ENCODE results near the gene GBF1.

GBF1 gene

GRCh38 chr10:102274062-102274461, 28.7 kb downstream of the GBF1 start:
- Histone ChIP-seq H2AFZ (ENCODE audit: low read depth) (no peak overlapping the region), H3K4me2 (no peak overlapping the region), H3K9ac (no peak overlapping the region), H3K27ac (no peak overlapping the region), H3K4me3 (IDR thresholded peaks at IDR 0.05; ENCODE audit: insufficient read depth, low read depth, low read length) (no peak overlapping the region), H3K27me3 (ENCODE audit: insufficient read depth, low read depth) (no peaks in the 10 kb centered on the region), H3K79me2 (ENCODE audit: insufficient read depth, low read depth) (peaks cover 65% of the 10 kb centered on the region), H3K36me3 (ENCODE audit: insufficient read depth) (peaks cover 6% of the 10 kb centered on the region; the same call in 1 of the 2 replicates), H3K4me1 (ENCODE audit: low read depth, poor library complexity, severe bottlenecking) (peaks cover 2% of the 10 kb centered on the region), H4K20me1 (ENCODE audit: insufficient read depth) (peaks cover 11% of the 10 kb centered on the region; the same call in 1 of the 2 replicates)
- no peak for TF ChIP-seq CTCF (conservative IDR thresholded peaks at IDR 0.05; ENCODE audit: low read depth, low read length)

DNA sequence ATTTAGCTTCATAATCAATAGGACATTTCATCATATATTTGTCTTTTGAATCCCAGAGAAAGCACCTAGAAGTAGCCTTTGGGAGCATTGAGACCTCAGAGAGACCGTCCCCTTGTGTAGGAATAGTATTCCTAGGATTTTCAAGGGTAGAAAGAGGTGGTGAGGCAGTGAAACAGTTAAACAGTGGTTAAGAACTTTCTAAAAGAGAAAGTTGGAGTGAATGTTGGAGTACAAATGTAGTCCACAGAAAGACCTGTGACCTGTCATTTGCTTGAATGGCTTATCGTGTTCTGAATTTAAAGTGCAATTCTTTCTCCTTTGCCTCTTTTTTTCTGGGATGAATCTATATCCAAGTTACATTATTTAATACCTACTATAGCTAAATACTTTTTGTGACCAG, 30.0 kb downstream of the GBF1 start:
- Histone ChIP-seq H3K27me3 (ENCODE audit: insufficient read depth, low read depth) (no peaks in the 10 kb centered on the region), H3K9ac (no peak overlapping the region), H3K79me2 (ENCODE audit: insufficient read depth, low read depth) (peaks cover 60% of the 10 kb centered on the region), H3K27ac (no peak overlapping the region), H4K20me1 (ENCODE audit: insufficient read depth) (0 out of 2 replicates have a peak, but pooled peaks cover 9% of the 10 kb centered on the region), H3K4me2 (no peak overlapping the region), H3K36me3 (ENCODE audit: insufficient read depth) (peaks cover 6% of the 10 kb centered on the region; the same call in 1 of the 2 replicates), H2AFZ (ENCODE audit: low read depth) (no peak overlapping the region), H3K4me1 (ENCODE audit: low read depth, poor library complexity, severe bottlenecking) (peaks cover 8% of the 10 kb centered on the region), H3K4me3 (IDR thresholded peaks at IDR 0.05; ENCODE audit: insufficient read depth, low read depth, low read length) (no peak overlapping the region)
- no peak for TF ChIP-seq CTCF (conservative IDR thresholded peaks at IDR 0.05; ENCODE audit: low read depth, low read length)

DNA sequence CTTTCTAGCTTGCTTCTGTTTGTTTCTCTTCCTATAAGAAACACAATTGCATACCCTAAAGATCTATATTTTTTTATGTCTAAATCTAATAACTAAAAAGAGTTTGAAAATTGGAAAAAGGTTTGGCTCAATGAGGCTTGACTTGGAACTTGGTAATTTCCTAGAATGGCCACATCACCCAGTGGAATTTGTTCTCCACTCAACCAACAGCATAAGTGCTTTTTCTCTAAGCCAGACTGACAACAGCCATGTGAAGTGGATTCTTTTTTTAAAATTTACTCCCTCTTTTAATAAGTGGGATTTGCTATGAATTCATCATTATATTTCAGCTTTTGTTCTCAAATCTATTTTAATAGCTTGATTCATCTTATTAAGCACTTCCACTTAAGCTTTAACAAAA, 33.8 kb downstream of the GBF1 start:
- Histone ChIP-seq H3K4me3 (IDR thresholded peaks at IDR 0.05; ENCODE audit: insufficient read depth, low read depth, low read length) (no peak overlapping the region), H3K4me1 (ENCODE audit: low read depth, poor library complexity, severe bottlenecking) (peaks cover 8% of the 10 kb centered on the region), H3K27ac (no peak overlapping the region), H3K9ac (no peak overlapping the region), H2AFZ (ENCODE audit: low read depth) (no peak overlapping the region), H3K27me3 (ENCODE audit: insufficient read depth, low read depth) (no peaks in the 10 kb centered on the region), H3K79me2 (ENCODE audit: insufficient read depth, low read depth) (peaks cover 38% of the 10 kb centered on the region; the same call in 1 of the 2 replicates), H3K36me3 (ENCODE audit: insufficient read depth) (peaks cover 6% of the 10 kb centered on the region; the same call in 1 of the 2 replicates), H4K20me1 (ENCODE audit: insufficient read depth) (peaks cover 8% of the 10 kb centered on the region), H3K4me2 (no peak overlapping the region)
- TF ChIP-seq CTCF (conservative IDR thresholded peaks at IDR 0.05; ENCODE audit: low read depth, low read length), result no peak

- no peak overlapping the region for H3K4me2 ChIP-seq
These were observed 35.2 kb downstream of the GBF1 start for GRCh38 chr10:102280397-102281101.

More at GRCh38 chr10:102280397-102281101, 35.2 kb downstream of the GBF1 start:
- Histone ChIP-seq H3K27me3 (ENCODE audit: insufficient read depth, low read depth) (no peaks in the 10 kb centered on the region), H2AFZ (ENCODE audit: low read depth) (no peak overlapping the region), H3K4me3 (IDR thresholded peaks at IDR 0.05; ENCODE audit: insufficient read depth, low read depth, low read length) (no peak overlapping the region), H3K36me3 (ENCODE audit: insufficient read depth) (peaks cover 6% of the 10 kb centered on the region; the same call in 1 of the 2 replicates), H3K4me1 (ENCODE audit: low read depth, poor library complexity, severe bottlenecking) (peaks cover 21% of the 10 kb centered on the region), H3K9ac (no peak overlapping the region), H3K79me2 (ENCODE audit: insufficient read depth, low read depth) (peaks cover 25% of the 10 kb centered on the region; the same call in 1 of the 2 replicates), H3K27ac (no peak overlapping the region), H4K20me1 (ENCODE audit: insufficient read depth) (peaks cover 4% of the 10 kb centered on the region)
- TF ChIP-seq CTCF (conservative IDR thresholded peaks at IDR 0.05; ENCODE audit: low read depth, low read length), result no peak

Measured in KMS-11 (cell line).